Subcutaneous adipose tissue (tissue), 4 donors: ENCODE results near the gene APPBP2. TPM values are rescaled to one million over a fixed set of nuclear protein-coding genes. Genes with fewer than 3 reads are reported as not detected.

Source experiments
- CTCF ChIP-seq: fragments of 450-650 bp; IDR thresholded peaks from one replicate; pipeline ENCODE4 v1.5.1; 2016; ENCODE audit warnings: low read depth, mild to moderate bottlenecking, control low read depth, antibody characterized with exemption, moderate library complexity
- total RNA-seq, 4 donors: library from RNA; depleted of rRNA; stranded (reverse); fragments of >200 nt; gene quantifications; one replicate each; pipeline ENCODE4 v1.1.0, GENCODE V29; 2016

Gene APPBP2
- total RNA-seq, 4 donors from 2014 or later: 27.7 to 39.9 (median 36.3) TPM

- no peak for TF ChIP-seq CTCF
These were observed 34.3 kb downstream of the APPBP2 start for GRCh38 chr17:60491771-60492170.

GRCh38 chr17:60481604-60482003, 44.4 kb downstream of the APPBP2 start:
- no peak for TF ChIP-seq CTCF

- no peak for TF ChIP-seq CTCF
These were observed 52.3 kb downstream of the APPBP2 start for GRCh38 chr17:60473788-60474187.

- peak; percentile 61 for TF ChIP-seq CTCF
These were observed 53.6 kb downstream of the APPBP2 start for GRCh38 chr17:60472449-60472848.

GRCh38 chr17:60471451-60471850, 54.6 kb downstream of the APPBP2 start:
- TF ChIP-seq CTCF: no peak

GRCh38 chr17:60468371-60468770, 57.7 kb downstream of the APPBP2 start:
- TF ChIP-seq CTCF: peak; percentile 72

- no peak for TF ChIP-seq CTCF
These were observed 61.7 kb downstream of the APPBP2 start for GRCh38 chr17:60464343-60464742.
